PC-3 (cell line): ENCODE data around the gene TLR7.

Experiments used
- EZH2 ChIP-seq: fragments of 300-600 bp; sonication (generic); IDR thresholded peaks from one replicate; pipeline ENCODE4 v1.6.1; 2017; ENCODE audit warnings: antibody characterized with exemption, mild to moderate bottlenecking, low read length; ENCODE audit not compliant: unreplicated experiment
- EZH2phosphoT487 ChIP-seq: fragments of 300-600 bp; sonication (generic); IDR thresholded peaks from 2 replicates; pipeline ENCODE4 v1.6.1; 2018; ENCODE audit warnings: mild to moderate bottlenecking, antibody characterized with exemption, low read length, borderline replicate concordance
- TF ChIP-seq, protein P1 (sequence below): fragments of 300-600 bp; sonication (generic); conservative IDR thresholded peaks from 2 replicates; pipeline ENCODE4 v1.5.1; 2017; ENCODE audit warnings: antibody characterized with exemption, low read depth, mild to moderate bottlenecking, low read length

DNA sequence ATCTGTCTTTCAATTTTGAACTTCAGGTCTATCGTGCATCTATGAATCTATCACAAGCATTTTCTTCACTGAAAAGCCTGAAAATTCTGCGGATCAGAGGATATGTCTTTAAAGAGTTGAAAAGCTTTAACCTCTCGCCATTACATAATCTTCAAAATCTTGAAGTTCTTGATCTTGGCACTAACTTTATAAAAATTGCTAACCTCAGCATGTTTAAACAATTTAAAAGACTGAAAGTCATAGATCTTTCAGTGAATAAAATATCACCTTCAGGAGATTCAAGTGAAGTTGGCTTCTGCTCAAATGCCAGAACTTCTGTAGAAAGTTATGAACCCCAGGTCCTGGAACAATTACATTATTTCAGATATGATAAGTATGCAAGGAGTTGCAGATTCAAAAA, 19.7 kb downstream of the TLR7 start:
- TF ChIP-seq, protein P1, sequence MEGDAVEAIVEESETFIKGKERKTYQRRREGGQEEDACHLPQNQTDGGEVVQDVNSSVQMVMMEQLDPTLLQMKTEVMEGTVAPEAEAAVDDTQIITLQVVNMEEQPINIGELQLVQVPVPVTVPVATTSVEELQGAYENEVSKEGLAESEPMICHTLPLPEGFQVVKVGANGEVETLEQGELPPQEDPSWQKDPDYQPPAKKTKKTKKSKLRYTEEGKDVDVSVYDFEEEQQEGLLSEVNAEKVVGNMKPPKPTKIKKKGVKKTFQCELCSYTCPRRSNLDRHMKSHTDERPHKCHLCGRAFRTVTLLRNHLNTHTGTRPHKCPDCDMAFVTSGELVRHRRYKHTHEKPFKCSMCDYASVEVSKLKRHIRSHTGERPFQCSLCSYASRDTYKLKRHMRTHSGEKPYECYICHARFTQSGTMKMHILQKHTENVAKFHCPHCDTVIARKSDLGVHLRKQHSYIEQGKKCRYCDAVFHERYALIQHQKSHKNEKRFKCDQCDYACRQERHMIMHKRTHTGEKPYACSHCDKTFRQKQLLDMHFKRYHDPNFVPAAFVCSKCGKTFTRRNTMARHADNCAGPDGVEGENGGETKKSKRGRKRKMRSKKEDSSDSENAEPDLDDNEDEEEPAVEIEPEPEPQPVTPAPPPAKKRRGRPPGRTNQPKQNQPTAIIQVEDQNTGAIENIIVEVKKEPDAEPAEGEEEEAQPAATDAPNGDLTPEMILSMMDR = no peak
- TF ChIP-seq EZH2 = no peak
- TF ChIP-seq EZH2phosphoT487 = no peak
